Osteocyte (in vitro differentiated cells): Measurements from ENCODE around the gene RAD51B. TPM values are rescaled to one million over a fixed set of nuclear protein-coding genes. Genes with fewer than 3 reads are reported as not detected.

Source experiments
- DNase-seq: peaks from one replicate; pipeline ENCODE4 v3.0.0; 2021; ENCODE audit warnings: mixed read lengths; ENCODE audit not compliant: unreplicated experiment; ENCODE audit errors: extremely low spot score
- H3K27ac Mint-ChIP-seq: one replicate; pipeline ENCODE4 v1.8.0; 2021; ENCODE audit warnings: mild to moderate bottlenecking, mixed read lengths; ENCODE audit not compliant: unreplicated experiment
- H3K27me3 Mint-ChIP-seq: one replicate; pipeline ENCODE4 v1.8.0; 2021; ENCODE audit warnings: mixed read lengths; ENCODE audit not compliant: unreplicated experiment
- H3K36me3 Mint-ChIP-seq: one replicate; pipeline ENCODE4 v1.8.0; 2021; ENCODE audit warnings: mixed read lengths; ENCODE audit not compliant: unreplicated experiment
- H3K4me1 Mint-ChIP-seq: one replicate; pipeline ENCODE4 v1.8.0; 2021; ENCODE audit warnings: mixed read lengths; ENCODE audit not compliant: unreplicated experiment
- H3K4me3 Mint-ChIP-seq: one replicate; pipeline ENCODE4 v1.8.0; 2021; ENCODE audit warnings: mild to moderate bottlenecking, moderate library complexity, mixed read lengths; ENCODE audit not compliant: unreplicated experiment
- H3K9me3 Mint-ChIP-seq: one replicate; pipeline ENCODE4 v1.8.0; 2021; ENCODE audit warnings: mixed read lengths; ENCODE audit not compliant: unreplicated experiment
- CTCF ChIP-seq: fragments of 200-600 bp; sonication (generic); IDR thresholded peaks from 2 replicates; pipeline ENCODE4 v1.5.0; 2021; ENCODE audit warnings: antibody characterized with exemption, mild to moderate bottlenecking, moderate library complexity
- total RNA-seq: library from RNA; stranded (reverse); gene quantifications from 2 replicates; pipeline ENCODE4 v1.2.1, GENCODE V29; 2021

The RAD51B gene
- total RNA-seq, 1 donor from 2014 or later = 12.7 TPM

- Mint-ChIP-seq H3K9me3 (no peaks in the 10 kb centered on the region), H3K27ac (no peak overlapping the region), H3K36me3 (no peaks in the 10 kb centered on the region), H3K27me3 (no peaks in the 10 kb centered on the region), H3K4me1 (peaks cover 12% of the 10 kb centered on the region), H3K4me3 (no peak overlapping the region)
- no peak for DNase-seq
- TF ChIP-seq CTCF = no peak
Measured at GRCh38 chr14:68312884-68313610, 493.5 kb downstream of the RAD51B start.

- Mint-ChIP-seq H3K4me3 (no peak overlapping the region), H3K4me1 (peaks cover 15% of the 10 kb centered on the region), H3K27me3 (no peaks in the 10 kb centered on the region), H3K36me3 (no peaks in the 10 kb centered on the region), H3K27ac (no peak overlapping the region), H3K9me3 (no peaks in the 10 kb centered on the region)
- no peak for DNase-seq
- no peak for TF ChIP-seq CTCF
Measured at GRCh38 chr14:68314642-68315041, 495.1 kb downstream of the RAD51B start.

- Mint-ChIP-seq H3K4me1 (peaks cover 15% of the 10 kb centered on the region), H3K9me3 (no peaks in the 10 kb centered on the region)
- TF ChIP-seq CTCF = no peak
Measured at GRCh38 chr14:68315081-68315480, 495.5 kb downstream of the RAD51B start.

GRCh38 chr14:68316078-68316868, 496.7 kb downstream of the RAD51B start:
- no peak overlapping the region for H3K27ac Mint-ChIP-seq
- no peaks in the 10 kb centered on the region for H3K36me3 Mint-ChIP-seq
- H3K4me3 Mint-ChIP-seq = no peak overlapping the region
- H3K9me3 Mint-ChIP-seq = no peaks in the 10 kb centered on the region
- H3K27me3 Mint-ChIP-seq = no peaks in the 10 kb centered on the region
- no peak for TF ChIP-seq CTCF
- DNase-seq = no peak
- peaks cover 20% of the 10 kb centered on the region for H3K4me1 Mint-ChIP-seq

More at GRCh38 chr14:68315081-68315480, 495.5 kb downstream of the RAD51B start:
- DNase-seq = no peak
- H3K36me3 Mint-ChIP-seq = no peaks in the 10 kb centered on the region
- no peaks in the 10 kb centered on the region for H3K27me3 Mint-ChIP-seq
- no peak overlapping the region for H3K27ac Mint-ChIP-seq
- no peak overlapping the region for H3K4me3 Mint-ChIP-seq

- DNase-seq = no peak
- Mint-ChIP-seq H3K4me3 (no peak overlapping the region), H3K27me3 (no peaks in the 10 kb centered on the region), H3K27ac (no peak overlapping the region), H3K4me1 (peaks cover 20% of the 10 kb centered on the region), H3K36me3 (no peaks in the 10 kb centered on the region), H3K9me3 (no peaks in the 10 kb centered on the region)
- TF ChIP-seq CTCF = no peak
Measured at GRCh38 chr14:68317239-68317638, 497.7 kb downstream of the RAD51B start.
